Neural crest cell (in vitro differentiated cells): ENCODE measurements around the gene APC. TPM values are rescaled to one million over a fixed set of nuclear protein-coding genes. Genes with fewer than 3 reads are reported as not detected.

ENCODE experiments used
- DNase-seq: peaks from one replicate; pipeline ENCODE4 v3.0.0; 2021; ENCODE audit warnings: low read depth, mixed read lengths, low spot score
- H3K27ac Mint-ChIP-seq: one replicate; pipeline ENCODE4 v1.8.0; 2021; ENCODE audit warnings: mild to moderate bottlenecking, mixed read lengths; ENCODE audit not compliant: unreplicated experiment
- H3K27me3 Mint-ChIP-seq: 2 replicates; pipeline ENCODE4 v1.8.0; 2021; ENCODE audit warnings: low read depth, mild to moderate bottlenecking, mixed read lengths
- H3K36me3 Mint-ChIP-seq: 2 replicates; pipeline ENCODE4 v1.8.0; 2021; ENCODE audit warnings: low read depth, mild to moderate bottlenecking, mixed read lengths
- H3K4me1 Mint-ChIP-seq: 2 replicates; pipeline ENCODE4 v1.8.0; 2021; ENCODE audit warnings: mixed read lengths
- H3K4me3 Mint-ChIP-seq: one replicate; pipeline ENCODE4 v1.8.0; 2021; ENCODE audit warnings: mild to moderate bottlenecking, mixed read lengths
- H3K9me3 Mint-ChIP-seq: 2 replicates; pipeline ENCODE4 v1.8.0; 2021; ENCODE audit warnings: mixed read lengths
- total RNA-seq: library from RNA; stranded (reverse); gene quantifications from 2 replicates; pipeline ENCODE4 v1.2.1, GENCODE V29; 2021
- TF ChIP-seq, protein P1 (sequence below): fragments of 200-600 bp; sonication (generic); conservative IDR thresholded peaks from 2 replicates; pipeline ENCODE4 v1.5.0; 2021; ENCODE audit warnings: antibody characterized with exemption, mild to moderate bottlenecking

The APC gene
- total RNA-seq, 1 donor from 2014 or later = 48.4 TPM

DNA sequence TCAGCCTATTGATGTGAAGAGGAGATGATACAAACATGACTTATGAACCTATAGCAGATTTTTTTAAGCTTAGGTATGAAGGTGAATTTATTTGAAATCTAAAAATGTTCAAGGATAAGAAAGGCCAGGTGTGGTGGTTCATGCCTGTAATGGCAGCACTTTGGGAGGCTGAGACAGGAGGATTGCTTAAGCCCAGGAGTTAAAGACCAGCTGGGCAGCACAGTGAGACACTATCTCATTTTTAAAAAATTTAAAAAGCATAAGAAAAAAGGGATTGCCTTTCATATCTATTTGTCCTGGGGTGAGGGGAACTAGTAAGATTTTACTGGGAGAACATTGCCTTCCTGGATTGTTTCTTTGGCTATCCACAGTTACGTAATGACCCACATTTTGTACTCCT lies 82.6 kb downstream of the APC start:
- H3K9me3 Mint-ChIP-seq = no peaks in the 10 kb centered on the region
- no peaks in the 10 kb centered on the region for H3K4me1 Mint-ChIP-seq
- TF ChIP-seq, protein P1, sequence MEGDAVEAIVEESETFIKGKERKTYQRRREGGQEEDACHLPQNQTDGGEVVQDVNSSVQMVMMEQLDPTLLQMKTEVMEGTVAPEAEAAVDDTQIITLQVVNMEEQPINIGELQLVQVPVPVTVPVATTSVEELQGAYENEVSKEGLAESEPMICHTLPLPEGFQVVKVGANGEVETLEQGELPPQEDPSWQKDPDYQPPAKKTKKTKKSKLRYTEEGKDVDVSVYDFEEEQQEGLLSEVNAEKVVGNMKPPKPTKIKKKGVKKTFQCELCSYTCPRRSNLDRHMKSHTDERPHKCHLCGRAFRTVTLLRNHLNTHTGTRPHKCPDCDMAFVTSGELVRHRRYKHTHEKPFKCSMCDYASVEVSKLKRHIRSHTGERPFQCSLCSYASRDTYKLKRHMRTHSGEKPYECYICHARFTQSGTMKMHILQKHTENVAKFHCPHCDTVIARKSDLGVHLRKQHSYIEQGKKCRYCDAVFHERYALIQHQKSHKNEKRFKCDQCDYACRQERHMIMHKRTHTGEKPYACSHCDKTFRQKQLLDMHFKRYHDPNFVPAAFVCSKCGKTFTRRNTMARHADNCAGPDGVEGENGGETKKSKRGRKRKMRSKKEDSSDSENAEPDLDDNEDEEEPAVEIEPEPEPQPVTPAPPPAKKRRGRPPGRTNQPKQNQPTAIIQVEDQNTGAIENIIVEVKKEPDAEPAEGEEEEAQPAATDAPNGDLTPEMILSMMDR = no peak
- H3K27ac Mint-ChIP-seq = no peak overlapping the region
- DNase-seq = no peak
- H3K36me3 Mint-ChIP-seq = peaks cover 25% of the 10 kb centered on the region
- no peaks in the 10 kb centered on the region for H3K27me3 Mint-ChIP-seq
- H3K4me3 Mint-ChIP-seq = no peak overlapping the region

DNA sequence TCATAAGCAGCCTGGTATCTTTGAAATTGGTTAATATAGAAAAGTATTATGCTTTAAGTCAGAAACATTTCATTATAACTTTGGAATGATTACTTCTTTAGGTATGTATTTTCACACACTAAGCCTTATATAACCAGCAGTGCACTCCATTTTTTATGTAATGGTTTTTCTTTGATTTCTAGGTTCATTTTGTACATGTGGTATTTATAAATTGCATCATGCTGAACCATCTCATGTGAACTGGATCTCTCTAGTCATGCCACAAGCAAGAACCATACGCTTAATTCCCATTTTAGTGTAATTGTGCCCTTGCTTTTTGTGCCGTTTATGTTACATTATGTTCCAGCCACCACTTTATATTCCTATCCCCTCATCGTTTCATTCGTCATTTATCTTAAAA lies 84.8 kb downstream of the APC start:
- Mint-ChIP-seq H3K27ac (no peak overlapping the region), H3K9me3 (no peaks in the 10 kb centered on the region), H3K36me3 (peaks cover 23% of the 10 kb centered on the region), H3K4me1 (peaks cover 5% of the 10 kb centered on the region), H3K4me3 (no peak overlapping the region), H3K27me3 (no peaks in the 10 kb centered on the region)
- TF ChIP-seq, protein P1 = no peak
- DNase-seq = no peak

DNA sequence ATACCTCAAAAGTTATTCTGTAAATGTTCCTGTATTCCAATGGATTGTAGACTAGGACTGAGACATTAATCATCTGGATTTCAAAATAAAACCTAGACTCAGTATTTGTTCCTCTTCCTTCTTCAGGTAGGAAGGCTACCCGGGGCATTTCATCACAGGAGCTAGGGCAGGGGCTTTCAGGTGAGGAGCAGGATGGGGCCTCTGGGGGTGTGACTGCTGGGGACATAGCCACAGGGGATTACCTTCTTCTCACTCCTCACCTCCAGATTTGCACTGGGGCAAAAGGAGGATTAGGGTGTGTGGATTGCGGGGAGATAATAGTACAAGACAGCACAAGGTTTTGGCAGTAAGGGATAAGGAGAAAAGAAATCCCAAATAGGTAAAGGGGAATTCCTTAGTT lies 85.5 kb downstream of the APC start:
- H3K36me3 Mint-ChIP-seq = peaks cover 20% of the 10 kb centered on the region
- peaks cover 5% of the 10 kb centered on the region for H3K4me1 Mint-ChIP-seq
- no peak for DNase-seq
- no peaks in the 10 kb centered on the region for H3K9me3 Mint-ChIP-seq
- no peaks in the 10 kb centered on the region for H3K27me3 Mint-ChIP-seq
- peak overlapping the region; percentile 52 for H3K27ac Mint-ChIP-seq
- H3K4me3 Mint-ChIP-seq = no peak overlapping the region
- TF ChIP-seq, protein P1 = no peak

DNA sequence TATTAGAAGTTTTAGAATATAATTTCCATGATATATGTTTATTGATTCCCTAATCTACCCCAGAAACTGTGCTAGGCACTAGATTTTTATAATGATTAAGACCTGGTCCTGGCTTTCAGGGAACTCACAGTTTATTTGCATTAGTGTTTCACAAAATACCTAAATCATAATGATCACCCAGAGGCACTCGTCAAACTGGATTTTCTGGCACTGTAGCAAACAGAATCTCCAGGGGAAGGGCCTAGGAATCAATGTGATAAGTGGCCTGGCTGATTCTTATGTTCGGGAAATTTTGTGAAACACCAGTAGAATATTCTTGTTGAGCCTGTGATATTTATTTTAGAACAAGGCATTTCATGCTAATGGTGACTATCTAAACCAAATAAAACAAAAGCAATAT lies 86.0 kb downstream of the APC start:
- no peak for DNase-seq
- Mint-ChIP-seq H3K27me3 (no peaks in the 10 kb centered on the region), H3K36me3 (peaks cover 21% of the 10 kb centered on the region), H3K4me3 (no peak overlapping the region), H3K9me3 (no peaks in the 10 kb centered on the region), H3K4me1 (peaks cover 5% of the 10 kb centered on the region), H3K27ac (no peak overlapping the region)
- TF ChIP-seq, protein P1 = no peak

DNA sequence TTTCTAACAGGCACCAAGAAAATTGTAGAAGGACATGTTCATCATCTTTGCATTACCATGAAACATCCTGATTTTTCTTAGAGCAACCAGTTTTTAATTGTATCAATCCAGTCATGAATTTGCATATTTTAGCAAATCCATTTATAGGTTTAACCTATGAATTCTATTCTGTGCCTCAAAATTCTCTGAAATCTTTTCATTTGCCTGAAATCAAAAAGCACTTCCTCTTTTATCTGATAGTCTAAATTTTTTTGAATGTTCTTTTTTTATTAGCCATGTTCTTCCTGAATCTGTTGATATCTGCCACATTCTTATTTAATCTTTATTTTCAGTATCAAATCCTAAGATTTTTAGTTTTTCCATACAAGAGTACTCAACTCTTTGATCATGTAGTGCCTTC lies 86.5 kb downstream of the APC start:
- Mint-ChIP-seq H3K27ac (no peak overlapping the region), H3K4me1 (peaks cover 5% of the 10 kb centered on the region), H3K27me3 (no peaks in the 10 kb centered on the region), H3K9me3 (no peaks in the 10 kb centered on the region), H3K36me3 (peaks cover 16% of the 10 kb centered on the region), H3K4me3 (no peak overlapping the region)
- TF ChIP-seq, protein P1 = no peak
- DNase-seq = no peak

DNA sequence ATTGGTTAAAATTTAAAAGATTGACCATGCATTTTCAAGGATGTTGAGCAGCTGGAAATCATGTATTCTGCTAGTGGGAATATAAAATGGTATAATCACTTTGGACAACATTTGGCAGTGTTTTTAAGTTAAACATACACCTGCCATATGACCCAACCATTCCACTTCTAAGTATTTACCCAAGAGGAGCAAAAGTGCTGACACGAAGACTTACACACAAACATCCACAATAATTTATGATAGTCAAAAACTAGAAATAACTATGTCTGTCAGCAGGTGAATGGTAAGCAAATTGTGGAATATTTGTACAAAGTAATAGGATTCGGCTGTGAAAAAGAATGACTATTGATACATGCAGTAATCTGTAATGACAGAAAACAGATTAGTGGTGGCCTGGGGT lies 92.7 kb downstream of the APC start:
- H3K4me3 Mint-ChIP-seq = no peak overlapping the region
- H3K4me1 Mint-ChIP-seq = peaks cover 5% of the 10 kb centered on the region
- H3K27ac Mint-ChIP-seq = no peak overlapping the region
- DNase-seq = no peak
- H3K9me3 Mint-ChIP-seq = no peaks in the 10 kb centered on the region
- peaks cover 12% of the 10 kb centered on the region for H3K36me3 Mint-ChIP-seq
- no peaks in the 10 kb centered on the region for H3K27me3 Mint-ChIP-seq
- TF ChIP-seq, protein P1 = no peak
